ENCODE data around the gene SCN5A. TPM values are rescaled to one million over a fixed set of nuclear protein-coding genes. Genes with fewer than 3 reads are reported as not detected.

SCN5A gene
- total RNA-seq, 1 donor from 2014 or later, result 3.9 TPM

- H3K79me2 ChIP-seq (ENCODE audit: low read depth), result no peaks in the 10 kb centered on the region
- Mint-ChIP-seq H3K9me3 (peaks cover 3% of the 10 kb centered on the region), H3K36me3 (peaks cover 2% of the 10 kb centered on the region), H3K4me3 (no peak overlapping the region), H3K27me3 (ENCODE audit: insufficient read depth, low read depth) (peaks cover 5% of the 10 kb centered on the region), H3K27ac (no peak overlapping the region), H3K4me1 (no peaks in the 10 kb centered on the region)
- no peaks in the 10 kb centered on the region for H3K27me3 ChIP-seq
- no peak overlapping the region for H2AFZ ChIP-seq (replicated peaks)
- no peak overlapping the region for H3K27ac ChIP-seq
- no peak overlapping the region for H3K9ac ChIP-seq
- no peak overlapping the region for H3K4me3 ChIP-seq
- no peaks in the 10 kb centered on the region for H3F3A ChIP-seq (ENCODE audit: low read depth)
- no peak for TF ChIP-seq EZH2 (IDR thresholded peaks at IDR 0.05)
- no peak for TF ChIP-seq EZH2phosphoT487 (IDR thresholded peaks at IDR 0.05)
- no peak for TF ChIP-seq CTCF (IDR thresholded peaks at IDR 0.05)
- H3K9me3 ChIP-seq (ENCODE audit: low read depth), result no peaks in the 10 kb centered on the region
- H4K20me1 ChIP-seq (ENCODE audit: low read depth), result no peaks in the 10 kb centered on the region
- H3K4me1 ChIP-seq, result no peaks in the 10 kb centered on the region
- H3K4me2 ChIP-seq, result no peak overlapping the region
- no peaks in the 10 kb centered on the region for H3K36me3 ChIP-seq
- no peak for DNase-seq (ENCODE audit: low spot score)
These were observed 103.5 kb downstream of the SCN5A start for GRCh38 chr3:38545983-38546382.

- no peaks in the 10 kb centered on the region for H3K27me3 ChIP-seq
- H4K20me1 ChIP-seq (ENCODE audit: low read depth), result no peaks in the 10 kb centered on the region
- H3K9me3 ChIP-seq (ENCODE audit: low read depth), result no peaks in the 10 kb centered on the region
- no peaks in the 10 kb centered on the region for H3K4me1 Mint-ChIP-seq
- no peak overlapping the region for H3K27ac Mint-ChIP-seq
- TF ChIP-seq CTCF (IDR thresholded peaks at IDR 0.05), result no peak
- TF ChIP-seq EZH2phosphoT487 (IDR thresholded peaks at IDR 0.05), result no peak
- no peak for TF ChIP-seq EZH2 (IDR thresholded peaks at IDR 0.05)
- H3K36me3 Mint-ChIP-seq, result peaks cover 2% of the 10 kb centered on the region
- no peaks in the 10 kb centered on the region for H3F3A ChIP-seq (ENCODE audit: low read depth)
- H3K9ac ChIP-seq, result no peak overlapping the region
- no peak overlapping the region for H3K27ac ChIP-seq
- peaks cover 3% of the 10 kb centered on the region for H3K27me3 Mint-ChIP-seq (ENCODE audit: insufficient read depth, low read depth)
- no peak overlapping the region for H3K4me3 ChIP-seq
- no peak overlapping the region for H3K4me2 ChIP-seq
- H3K9me3 Mint-ChIP-seq, result peaks cover 3% of the 10 kb centered on the region
- H3K4me1 ChIP-seq, result no peaks in the 10 kb centered on the region
- no peak overlapping the region for H3K4me3 Mint-ChIP-seq
- no peak for DNase-seq (ENCODE audit: low spot score)
- H3K79me2 ChIP-seq (ENCODE audit: low read depth), result no peaks in the 10 kb centered on the region
- no peak overlapping the region for H2AFZ ChIP-seq (replicated peaks)
- H3K36me3 ChIP-seq, result no peaks in the 10 kb centered on the region
These were observed 103.9 kb downstream of the SCN5A start for GRCh38 chr3:38545550-38545949.

GRCh38 chr3:38544926-38545325 is 104.6 kb downstream of the SCN5A start:
- H3K4me1 Mint-ChIP-seq, result no peaks in the 10 kb centered on the region
- H3K4me1 ChIP-seq, result no peaks in the 10 kb centered on the region
- H3K4me2 ChIP-seq, result no peak overlapping the region

More at GRCh38 chr3:38544926-38545325, 104.6 kb downstream of the SCN5A start:
- Histone ChIP-seq H3K4me3 (no peak overlapping the region), H3F3A (ENCODE audit: low read depth) (no peaks in the 10 kb centered on the region), H3K27me3 (no peaks in the 10 kb centered on the region), H3K9ac (no peak overlapping the region), H3K36me3 (no peaks in the 10 kb centered on the region), H3K9me3 (ENCODE audit: low read depth) (no peaks in the 10 kb centered on the region), H2AFZ (replicated peaks) (no peak overlapping the region), H3K27ac (no peak overlapping the region), H4K20me1 (ENCODE audit: low read depth) (no peaks in the 10 kb centered on the region), H3K79me2 (ENCODE audit: low read depth) (no peaks in the 10 kb centered on the region)
- TF ChIP-seq EZH2 (IDR thresholded peaks at IDR 0.05), result no peak
- no peak for TF ChIP-seq CTCF (IDR thresholded peaks at IDR 0.05)
- TF ChIP-seq EZH2phosphoT487 (IDR thresholded peaks at IDR 0.05), result no peak
- no peak overlapping the region for H3K4me3 Mint-ChIP-seq
- no peaks in the 10 kb centered on the region for H3K36me3 Mint-ChIP-seq
- H3K27me3 Mint-ChIP-seq (ENCODE audit: insufficient read depth, low read depth), result peaks cover 5% of the 10 kb centered on the region
- DNase-seq (ENCODE audit: low spot score), result no peak
- H3K9me3 Mint-ChIP-seq, result no peaks in the 10 kb centered on the region
- no peak overlapping the region for H3K27ac Mint-ChIP-seq
